Left ventricle myocardium inferior (tissue), 1 donor: ENCODE data around the gene ENDOU. TPM values are rescaled to one million over a fixed set of nuclear protein-coding genes. Genes with fewer than 3 reads are reported as not detected.
"Not testable (repeated sequence)": the region's sequence is repeated elsewhere in the genome, so short reads cannot be mapped to it uniquely, and the experiment has no call there.

Experiments
- DNase-seq: peaks from one replicate; pipeline ENCODE4 v3.0.0-alpha.2; 2020
- H3K27ac ChIP-seq: fragments of 200-600 bp; replicated peaks from 2 replicates; pipeline ENCODE4 v1.8.0; 2021
- H3K27me3 ChIP-seq: fragments of 200-600 bp; 2 replicates; pipeline ENCODE4 v1.8.0; 2021; ENCODE audit warnings: low read depth
- H3K36me3 ChIP-seq: fragments of 200-600 bp; 2 replicates; pipeline ENCODE4 v1.8.0; 2021
- H3K4me1 ChIP-seq: fragments of 200-600 bp; 2 replicates; pipeline ENCODE4 v1.8.0; 2021
- H3K4me3 ChIP-seq: fragments of 200-600 bp; 2 replicates; pipeline ENCODE4 v1.8.0; 2021; ENCODE audit warnings: mild to moderate bottlenecking, moderate library complexity
- H3K9me3 ChIP-seq: fragments of 200-600 bp; replicated peaks from 2 replicates; pipeline ENCODE4 v1.8.0; 2021
- intact Hi-C: fragments of 100-400 bp; cut with micrococcal nuclease; formaldehyde crosslinking; loops from one replicate; pipeline ENCODE4 v1.11.0; 2022
- total RNA-seq: library from RNA; stranded (reverse); fragmentation: NEBNext Ultra II Directional; extraction: Animal tissue kit (Norgen Biotek cat#: 25700); gene quantifications from one replicate; pipeline ENCODE4 v1.2.1, GENCODE V29; 2021
- TF ChIP-seq, protein P1 (sequence below): fragments of 200-600 bp; IDR thresholded peaks from 2 replicates; pipeline ENCODE4 v1.8.0; 2021; ENCODE audit warnings: antibody characterized with exemption, mild to moderate bottlenecking, borderline replicate concordance
- donor health status: DM: no; HTN: yes; CAD: no; lungs with severe emphysema.

The ENDOU gene
- total RNA-seq, 1 donor from 2014 or later = 0.49 TPM

- no peak for DNase-seq
- peaks cover 46% of the 10 kb centered on the region for H3K36me3 ChIP-seq
- H3K9me3 ChIP-seq = no peaks in the 10 kb centered on the region
- no peaks in the 10 kb centered on the region for H3K27me3 ChIP-seq
- no peak overlapping the region for H3K4me3 ChIP-seq
- intact Hi-C loops = no loop called here
- TF ChIP-seq, protein P1, sequence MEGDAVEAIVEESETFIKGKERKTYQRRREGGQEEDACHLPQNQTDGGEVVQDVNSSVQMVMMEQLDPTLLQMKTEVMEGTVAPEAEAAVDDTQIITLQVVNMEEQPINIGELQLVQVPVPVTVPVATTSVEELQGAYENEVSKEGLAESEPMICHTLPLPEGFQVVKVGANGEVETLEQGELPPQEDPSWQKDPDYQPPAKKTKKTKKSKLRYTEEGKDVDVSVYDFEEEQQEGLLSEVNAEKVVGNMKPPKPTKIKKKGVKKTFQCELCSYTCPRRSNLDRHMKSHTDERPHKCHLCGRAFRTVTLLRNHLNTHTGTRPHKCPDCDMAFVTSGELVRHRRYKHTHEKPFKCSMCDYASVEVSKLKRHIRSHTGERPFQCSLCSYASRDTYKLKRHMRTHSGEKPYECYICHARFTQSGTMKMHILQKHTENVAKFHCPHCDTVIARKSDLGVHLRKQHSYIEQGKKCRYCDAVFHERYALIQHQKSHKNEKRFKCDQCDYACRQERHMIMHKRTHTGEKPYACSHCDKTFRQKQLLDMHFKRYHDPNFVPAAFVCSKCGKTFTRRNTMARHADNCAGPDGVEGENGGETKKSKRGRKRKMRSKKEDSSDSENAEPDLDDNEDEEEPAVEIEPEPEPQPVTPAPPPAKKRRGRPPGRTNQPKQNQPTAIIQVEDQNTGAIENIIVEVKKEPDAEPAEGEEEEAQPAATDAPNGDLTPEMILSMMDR = peak; percentile 70
- H3K4me1 ChIP-seq = no peaks in the 10 kb centered on the region
- H3K27ac ChIP-seq = no peak overlapping the region
These were observed 38.5 kb downstream of the ENDOU start for GRCh38 chr12:47686645-47687240.

DNA sequence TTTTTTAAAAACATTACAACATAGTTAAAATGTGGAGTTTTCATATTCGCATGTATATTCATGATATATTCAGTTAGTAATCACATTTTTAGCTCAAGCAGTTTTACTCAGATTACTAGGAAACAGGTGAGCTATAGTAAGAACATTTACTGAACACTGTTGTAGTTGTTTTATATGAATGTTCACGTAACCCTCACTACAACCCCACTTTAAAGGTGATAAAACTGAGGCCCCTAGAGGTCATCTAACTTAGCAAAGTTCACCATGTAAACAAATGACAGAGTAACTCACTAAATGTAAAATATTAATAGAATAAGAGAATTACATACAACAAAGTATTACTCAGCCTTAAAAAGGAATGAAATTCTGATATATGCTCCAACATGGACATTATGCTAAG, 45.5 kb downstream of the ENDOU start:
- intact Hi-C loops = no loop called here
- TF ChIP-seq, protein P1 = no peak
- H3K36me3 ChIP-seq = peaks cover 47% of the 10 kb centered on the region

GRCh38 chr12:47672068-47672467, 53.2 kb downstream of the ENDOU start:
- H3K9me3 ChIP-seq = no peaks in the 10 kb centered on the region
- no peaks in the 10 kb centered on the region for H3K27me3 ChIP-seq
- no peak for DNase-seq
- H3K27ac ChIP-seq = no peak overlapping the region
- H3K4me3 ChIP-seq = no peak overlapping the region
- no peaks in the 10 kb centered on the region for H3K4me1 ChIP-seq
- H3K36me3 ChIP-seq = peaks cover 67% of the 10 kb centered on the region
- TF ChIP-seq, protein P1 = no peak
- intact Hi-C loops = no loop called here

More for the DNA sequence above, 45.5 kb downstream of the ENDOU start:
- no peaks in the 10 kb centered on the region for H3K27me3 ChIP-seq
- no peaks in the 10 kb centered on the region for H3K4me1 ChIP-seq
- H3K4me3 ChIP-seq = no peak overlapping the region
- H3K27ac ChIP-seq = no peak overlapping the region
- DNase-seq = no peak
- no peaks in the 10 kb centered on the region for H3K9me3 ChIP-seq

DNA sequence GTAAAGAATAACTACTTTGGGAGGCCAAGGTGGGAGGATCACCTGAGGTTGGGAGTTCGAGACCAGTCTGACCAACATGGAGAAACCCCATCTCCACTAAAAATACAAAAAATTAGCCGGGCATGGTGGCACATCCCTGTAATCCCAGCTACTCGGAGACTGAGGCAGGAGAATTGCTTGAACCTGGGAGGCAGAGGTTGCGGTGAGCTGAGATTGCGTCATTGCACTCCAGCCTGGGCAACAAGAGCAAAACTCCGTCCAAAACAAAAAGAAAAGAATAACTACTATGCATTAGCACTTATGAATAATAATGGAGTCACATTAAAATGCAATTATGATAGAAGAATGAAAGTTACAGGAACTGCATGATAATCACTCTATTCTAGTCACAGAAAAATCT, 57.4 kb downstream of the ENDOU start:
- H3K9me3 ChIP-seq, H3K4me3 ChIP-seq, DNase-seq, H3K27ac ChIP-seq, intact Hi-C loops, H3K4me1 ChIP-seq, H3K27me3 ChIP-seq: not testable (repeated sequence)
- peaks cover 66% of the 10 kb centered on the region for H3K36me3 ChIP-seq

Other genes starting within 250 kb of the ENDOU start
- 24.2 TPM for gene RPAP3, start 19.5 kb downstream of the ENDOU start, total RNA-seq
- gene RAPGEF3, start 33.4 kb upstream of the ENDOU start, total RNA-seq = 34.8 TPM
- 25.3 TPM for gene SLC48A1, start 47.7 kb upstream of the ENDOU start, total RNA-seq
- gene HDAC7, start 94.4 kb upstream of the ENDOU start, total RNA-seq = 47.1 TPM
- gene VDR, start 179.5 kb upstream of the ENDOU start, total RNA-seq = 0.33 TPM
- 48.1 TPM for gene TMEM106C, start 238.1 kb upstream of the ENDOU start, total RNA-seq